ENCODE measurements around the gene DUOXA2.

Gene DUOXA2

GRCh38 chr15:45136378-45136764 lies 22.2 kb downstream of the DUOXA2 start:
- DNase-seq (ENCODE audit: low spot score), result no peak

GRCh38 chr15:45137703-45138102 lies 23.6 kb downstream of the DUOXA2 start:
- no peak for DNase-seq (ENCODE audit: low spot score)

- DNase-seq (ENCODE audit: low spot score), result no peak
Measured at GRCh38 chr15:45138814-45139765, 25.0 kb downstream of the DUOXA2 start.

GRCh38 chr15:45139770-45140169 lies 25.6 kb downstream of the DUOXA2 start:
- DNase-seq (ENCODE audit: low spot score), result no peak

- no peak for DNase-seq (ENCODE audit: low spot score)
Measured at GRCh38 chr15:45140557-45141250, 26.6 kb downstream of the DUOXA2 start.

- no peak for DNase-seq (ENCODE audit: low spot score)
Measured at GRCh38 chr15:45141386-45141785, 27.3 kb downstream of the DUOXA2 start.

- DNase-seq (ENCODE audit: low spot score), result no peak
Measured at GRCh38 chr15:45143056-45143455, 28.9 kb downstream of the DUOXA2 start.

GRCh38 chr15:45143946-45144345 lies 29.8 kb downstream of the DUOXA2 start:
- no peak for DNase-seq (ENCODE audit: low spot score)

GRCh38 chr15:45144775-45145174 lies 30.6 kb downstream of the DUOXA2 start:
- DNase-seq (ENCODE audit: low spot score), result no peak

GRCh38 chr15:45146405-45146804 lies 32.3 kb downstream of the DUOXA2 start:
- DNase-seq (ENCODE audit: low spot score), result no peak

GRCh38 chr15:45147606-45148005 lies 33.5 kb downstream of the DUOXA2 start:
- DNase-seq (ENCODE audit: low spot score), result no peak

- no peak for DNase-seq (ENCODE audit: low spot score)
Measured at GRCh38 chr15:45148076-45149059, 34.2 kb downstream of the DUOXA2 start.

- DNase-seq (ENCODE audit: low spot score), result no peak
Measured at GRCh38 chr15:45149060-45149459, 34.9 kb downstream of the DUOXA2 start.

- no peak for DNase-seq (ENCODE audit: low spot score)
Measured at GRCh38 chr15:45150481-45150880, 36.4 kb downstream of the DUOXA2 start.

GRCh38 chr15:45150997-45151396 lies 36.9 kb downstream of the DUOXA2 start:
- no peak for DNase-seq (ENCODE audit: low spot score)

GRCh38 chr15:45151998-45152828 lies 38.1 kb downstream of the DUOXA2 start:
- DNase-seq (ENCODE audit: low spot score), result no peak

- no peak for DNase-seq (ENCODE audit: low spot score)
Measured at GRCh38 chr15:45155739-45156138, 41.6 kb downstream of the DUOXA2 start.

GRCh38 chr15:45156744-45157455 lies 42.8 kb downstream of the DUOXA2 start:
- no peak for DNase-seq (ENCODE audit: low spot score)

- peak; percentile 92 for DNase-seq (ENCODE audit: low spot score)
Measured at GRCh38 chr15:45157974-45158373, 43.8 kb downstream of the DUOXA2 start.

GRCh38 chr15:45161666-45162065 lies 47.5 kb downstream of the DUOXA2 start:
- no peak for DNase-seq (ENCODE audit: low spot score)
